Body of pancreas (tissue), 4 donors: ENCODE data around the gene FASTK.

Experiments used
- CTCF ChIP-seq, 7 experiments: fragments of 450-650 bp in 4 of 7; fragments of 200-600 bp in 3 of 7; sonication (generic) in 3 of 7; IDR thresholded peaks; one replicate each; pipeline ENCODE4 v1.5.1; 2016 to 2019; ENCODE audit warnings: antibody characterized with exemption in 7 of 7
- POLR2A ChIP-seq, 3 donors: fragments of 450-650 bp; IDR thresholded peaks; one replicate each; pipeline ENCODE4 v1.6.1; 2016; ENCODE audit warnings: antibody characterized with exemption in 3 of 3, mild to moderate bottlenecking in 2 of 3

- TF ChIP-seq CTCF (IDR thresholded peaks at IDR 0.05) (no peak), POLR2A (IDR thresholded peaks at IDR 0.05) (no peak)
Observed at GRCh38 chr7:151086802-151087244, 6.2 kb upstream of the FASTK start.
